Neural crest cell (in vitro differentiated cells): ENCODE measurements around the gene RAB8B. TPM values are rescaled to one million over a fixed set of nuclear protein-coding genes. Genes with fewer than 3 reads are reported as not detected.
A peak's percentile ranks its signal among the peaks of the same experiment; 100 is the strongest.

Experiments used
- DNase-seq: peaks from one replicate; pipeline ENCODE4 v3.0.0; 2021; ENCODE audit warnings: low read depth, mixed read lengths, low spot score
- H3K27ac Mint-ChIP-seq: one replicate; pipeline ENCODE4 v1.8.0; 2021; ENCODE audit warnings: mild to moderate bottlenecking, mixed read lengths; ENCODE audit not compliant: unreplicated experiment
- H3K27me3 Mint-ChIP-seq: 2 replicates; pipeline ENCODE4 v1.8.0; 2021; ENCODE audit warnings: low read depth, mild to moderate bottlenecking, mixed read lengths
- H3K36me3 Mint-ChIP-seq: 2 replicates; pipeline ENCODE4 v1.8.0; 2021; ENCODE audit warnings: low read depth, mild to moderate bottlenecking, mixed read lengths
- H3K4me1 Mint-ChIP-seq: 2 replicates; pipeline ENCODE4 v1.8.0; 2021; ENCODE audit warnings: mixed read lengths
- H3K4me3 Mint-ChIP-seq: one replicate; pipeline ENCODE4 v1.8.0; 2021; ENCODE audit warnings: mild to moderate bottlenecking, mixed read lengths
- H3K9me3 Mint-ChIP-seq: 2 replicates; pipeline ENCODE4 v1.8.0; 2021; ENCODE audit warnings: mixed read lengths
- CTCF ChIP-seq: fragments of 200-600 bp; sonication (generic); conservative IDR thresholded peaks from 2 replicates; pipeline ENCODE4 v1.5.0; 2021; ENCODE audit warnings: antibody characterized with exemption, mild to moderate bottlenecking
- total RNA-seq: library from RNA; stranded (reverse); gene quantifications from 2 replicates; pipeline ENCODE4 v1.2.1, GENCODE V29; 2021

Gene RAB8B
- total RNA-seq, 1 donor from 2014 or later = 51.0 TPM

- TF ChIP-seq CTCF = no peak
- DNase-seq = no peak
- no peak overlapping the region for H3K27ac Mint-ChIP-seq
- no peaks in the 10 kb centered on the region for H3K27me3 Mint-ChIP-seq
- H3K9me3 Mint-ChIP-seq = no peaks in the 10 kb centered on the region
- peak overlapping the region; percentile 33 for H3K4me3 Mint-ChIP-seq
- H3K4me1 Mint-ChIP-seq = peaks cover 33% of the 10 kb centered on the region
- H3K36me3 Mint-ChIP-seq = no peaks in the 10 kb centered on the region
Observed at GRCh38 chr15:63185206-63185605, 4.2 kb upstream of the RAB8B start.

GRCh38 chr15:63186065-63186464 is 3.3 kb upstream of the RAB8B start:
- peaks cover 42% of the 10 kb centered on the region for H3K4me1 Mint-ChIP-seq
- H3K4me3 Mint-ChIP-seq = peak overlapping the region; percentile 25
- TF ChIP-seq CTCF = no peak
- no peaks in the 10 kb centered on the region for H3K36me3 Mint-ChIP-seq
- H3K9me3 Mint-ChIP-seq = no peaks in the 10 kb centered on the region
- no peak overlapping the region for H3K27ac Mint-ChIP-seq
- no peak for DNase-seq
- H3K27me3 Mint-ChIP-seq = no peaks in the 10 kb centered on the region

- no peak for TF ChIP-seq CTCF
- Mint-ChIP-seq H3K27me3 (no peaks in the 10 kb centered on the region), H3K4me1 (peaks cover 58% of the 10 kb centered on the region), H3K27ac (peak overlapping the region; percentile 12), H3K4me3 (peak overlapping the region; percentile 96), H3K9me3 (no peaks in the 10 kb centered on the region), H3K36me3 (no peaks in the 10 kb centered on the region)
- DNase-seq = no peak
Observed at GRCh38 chr15:63187589-63188226, 1.7 kb upstream of the RAB8B start.

GRCh38 chr15:63188247-63188925 is 1.0 kb upstream of the RAB8B start:
- Mint-ChIP-seq H3K9me3 (no peaks in the 10 kb centered on the region), H3K36me3 (no peaks in the 10 kb centered on the region), H3K4me1 (peaks cover 59% of the 10 kb centered on the region), H3K4me3 (peak overlapping the region; percentile 96), H3K27ac (peak overlapping the region; percentile 100), H3K27me3 (no peaks in the 10 kb centered on the region)
- TF ChIP-seq CTCF = no peak
- DNase-seq = no peak

GRCh38 chr15:63189941-63190768 is 749 bp downstream of the RAB8B start:
- peaks cover 66% of the 10 kb centered on the region for H3K4me1 Mint-ChIP-seq
- no peaks in the 10 kb centered on the region for H3K36me3 Mint-ChIP-seq
- H3K4me3 Mint-ChIP-seq = peak overlapping the region; percentile 96
- H3K27ac Mint-ChIP-seq = peak overlapping the region; percentile 12
- TF ChIP-seq CTCF = no peak
- H3K27me3 Mint-ChIP-seq = no peaks in the 10 kb centered on the region
- no peak for DNase-seq
- H3K9me3 Mint-ChIP-seq = no peaks in the 10 kb centered on the region
